Measurements from ENCODE around the gene PLPPR3. TPM values are rescaled to one million over a fixed set of nuclear protein-coding genes. Genes with fewer than 3 reads are reported as not detected.

PLPPR3 gene
- 5.9 TPM for total RNA-seq

GRCh38 chr19:821825-822503 is at the start of gene PLPPR3:
PLPPR3 (minus strand) TSS chr19:821955; CDS start chr19:821559, 396 bp downstream.
- DNase-seq (ENCODE audit: low read depth in 2 of 3, low spot score in 2 of 3) = no peak

DNA sequence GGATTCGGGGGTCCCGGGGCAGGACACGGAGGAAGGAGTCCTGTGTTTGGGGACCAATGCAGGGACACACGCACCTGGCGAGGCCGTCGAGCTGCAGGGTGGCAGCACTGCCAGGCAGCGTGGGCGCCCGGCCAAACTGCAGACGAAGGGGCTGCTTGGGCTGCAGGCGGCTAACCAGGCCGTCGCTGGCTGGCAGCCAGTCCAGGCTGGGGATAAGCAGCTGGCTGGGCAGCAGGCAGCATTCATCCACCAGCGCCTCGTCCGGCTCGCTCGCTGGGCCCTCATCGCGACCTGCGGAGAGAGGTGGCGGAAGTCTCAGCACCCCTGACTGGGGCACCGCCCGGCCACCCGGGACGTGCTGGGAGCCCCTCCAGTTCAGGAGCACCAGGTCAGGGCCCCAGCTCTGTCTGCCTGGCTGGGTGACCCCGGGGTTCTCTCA is 49.2 kb upstream of the PLPPR3 start:
- no peak for DNase-seq (ENCODE audit: low read depth in 2 of 3, low spot score in 2 of 3)

- no peak for DNase-seq (ENCODE audit: low read depth in 2 of 3, low spot score in 2 of 3)
Observed at GRCh38 chr19:870314-870713, 48.6 kb upstream of the PLPPR3 start.

DNA sequence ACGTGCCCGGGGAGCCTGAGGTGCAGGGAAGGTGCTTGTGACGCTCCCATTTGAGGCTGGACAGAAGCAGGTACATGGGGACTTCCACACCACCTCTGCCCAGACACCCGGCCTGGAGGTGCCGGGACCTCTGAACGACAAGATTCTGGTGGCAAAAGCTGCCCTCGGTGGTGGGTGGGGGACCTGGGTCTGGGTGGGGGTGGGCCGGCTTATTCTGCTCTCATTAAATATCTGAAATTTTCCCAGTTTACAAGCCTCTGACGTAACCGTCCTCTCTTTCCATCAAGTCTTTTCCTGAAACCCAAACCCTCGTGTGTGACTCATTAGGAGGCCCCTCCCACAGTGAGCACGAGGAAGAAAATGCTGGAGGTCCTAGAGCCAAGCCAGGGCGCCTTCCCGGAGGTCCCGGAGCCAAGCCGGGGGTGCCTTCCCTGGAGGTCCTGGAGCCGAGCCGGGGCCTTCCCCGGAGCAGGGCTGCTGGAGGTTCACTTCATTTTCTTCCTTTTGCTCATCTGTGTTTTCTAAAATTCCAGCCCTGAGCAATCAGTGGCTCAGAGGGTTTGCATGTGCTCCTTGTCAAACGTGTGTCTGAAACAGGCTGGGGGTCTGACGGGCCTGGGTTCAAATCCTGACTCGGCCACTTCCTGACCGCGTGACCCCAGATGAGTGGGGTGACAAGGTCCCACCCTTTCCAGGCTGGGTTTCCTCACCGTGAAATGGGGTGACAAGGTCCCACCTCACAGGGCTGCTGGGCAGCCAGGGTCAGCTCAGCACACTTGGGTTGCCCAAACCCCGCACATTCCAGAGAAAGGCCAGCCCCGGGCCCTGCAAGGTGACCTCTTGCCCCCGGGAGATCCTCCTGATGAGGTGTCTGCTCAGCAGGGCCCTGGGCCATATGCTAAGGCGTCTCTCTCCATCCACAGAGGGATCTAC is 47.8 kb upstream of the PLPPR3 start:
- DNase-seq (ENCODE audit: low read depth in 2 of 3, low spot score in 2 of 3) = no peak

DNA sequence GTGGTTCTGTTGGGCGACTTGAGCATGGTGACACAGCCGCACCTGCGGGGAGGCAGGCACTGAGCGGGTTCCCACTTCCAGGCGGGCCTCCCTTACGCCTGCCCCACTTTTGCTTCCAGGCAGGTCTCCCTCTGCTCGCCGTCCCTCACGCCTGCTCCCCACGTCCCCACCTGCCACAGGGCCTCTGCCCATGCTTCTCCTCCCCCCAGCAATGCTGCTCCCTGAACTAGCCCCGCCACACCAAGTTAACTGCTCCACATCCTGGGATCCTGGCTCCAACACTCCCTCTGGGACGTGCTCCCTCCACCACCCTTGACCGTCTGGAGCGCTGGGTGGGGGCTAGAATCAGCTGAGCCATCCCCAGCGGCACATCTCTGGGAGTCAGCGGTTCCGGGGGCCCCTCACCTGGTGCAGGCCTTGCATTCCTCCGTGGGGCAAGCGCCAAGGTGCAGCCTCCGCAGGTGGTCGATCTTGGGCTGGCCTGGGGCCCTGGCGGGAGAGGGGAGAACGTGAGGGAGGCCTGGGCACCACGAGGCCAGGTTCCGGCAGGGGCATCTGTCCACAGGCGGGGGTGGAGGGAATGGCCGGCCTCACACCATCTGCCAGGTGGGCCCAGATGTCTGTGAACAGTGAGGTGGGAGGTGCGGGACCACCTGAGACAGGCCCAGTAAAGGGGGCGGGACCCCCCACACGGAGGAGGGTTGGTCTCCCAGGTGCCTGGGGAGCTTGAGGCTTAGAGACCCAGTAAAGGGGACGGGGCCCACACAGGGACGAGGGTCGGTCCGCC is 46.9 kb upstream of the PLPPR3 start:
- DNase-seq (ENCODE audit: low read depth in 2 of 3, low spot score in 2 of 3) = no peak

- no peak for DNase-seq (ENCODE audit: low read depth in 2 of 3, low spot score in 2 of 3)
Observed at GRCh38 chr19:867855-868457, 46.2 kb upstream of the PLPPR3 start.

GRCh38 chr19:867301-867793 is 45.6 kb upstream of the PLPPR3 start:
- no peak for DNase-seq (ENCODE audit: low read depth in 2 of 3, low spot score in 2 of 3)

- no peak for DNase-seq (ENCODE audit: low read depth in 2 of 3, low spot score in 2 of 3)
Observed at GRCh38 chr19:866769-867300, 45.1 kb upstream of the PLPPR3 start.

DNA sequence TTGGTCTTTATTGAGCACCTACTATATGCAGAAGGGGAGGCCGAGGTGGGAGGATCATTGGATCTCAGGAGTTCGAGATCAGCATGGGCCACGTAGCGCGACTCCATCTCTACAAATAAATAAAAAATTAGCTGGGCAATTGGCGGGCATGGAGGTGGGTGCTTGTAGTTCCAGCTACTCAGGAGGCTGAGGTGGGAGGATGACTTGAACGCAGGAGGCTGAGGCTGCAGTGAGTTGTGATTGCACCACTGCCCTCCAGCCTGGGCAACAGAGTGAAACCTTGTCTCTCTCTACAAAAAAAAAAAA is 41.5 kb upstream of the PLPPR3 start:
- no peak for DNase-seq (ENCODE audit: low read depth in 2 of 3, low spot score in 2 of 3)

- DNase-seq (ENCODE audit: low read depth in 2 of 3, low spot score in 2 of 3) = peak; percentile 53 to 90 (median 86)
Observed at GRCh38 chr19:862581-863314, 41.0 kb upstream of the PLPPR3 start.

GRCh38 chr19:861756-862580 is 40.2 kb upstream of the PLPPR3 start:
- peak; percentile 44 to 89 (median 88) for DNase-seq (ENCODE audit: low read depth in 2 of 3, low spot score in 2 of 3)

DNA sequence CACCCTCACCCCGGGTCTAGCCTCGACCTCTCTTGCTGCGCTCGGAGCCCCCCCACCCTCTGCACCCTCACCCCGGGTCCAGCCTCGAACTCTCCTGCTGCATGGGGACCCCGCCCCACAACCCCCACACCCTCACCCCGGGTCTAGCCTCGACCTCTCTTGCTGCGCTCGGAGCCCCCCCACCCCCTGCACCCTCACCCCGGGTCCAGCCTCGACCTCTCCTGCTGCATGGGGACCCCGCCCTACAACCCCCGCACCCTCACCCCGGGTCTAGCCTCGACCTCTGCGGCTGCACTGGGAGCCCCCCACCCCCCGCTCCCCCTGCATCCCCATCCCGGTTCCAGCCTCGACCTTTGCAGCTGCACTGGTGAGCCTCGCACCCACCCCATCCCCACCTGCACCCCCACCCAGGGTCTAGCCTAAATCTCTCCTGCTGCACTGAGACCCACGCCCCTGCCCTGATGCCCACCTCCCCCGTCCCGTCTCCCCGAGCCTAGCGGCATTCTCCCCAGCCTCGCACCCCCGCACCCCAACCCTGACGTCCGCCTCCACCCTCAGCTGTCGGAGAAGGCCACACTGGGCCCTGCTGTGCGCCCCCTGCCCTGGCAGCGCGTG is 39.5 kb upstream of the PLPPR3 start:
- DNase-seq (ENCODE audit: low read depth in 2 of 3, low spot score in 2 of 3) = no peak

- peak in 2 of 3 donors; percentile 51 to 52 for DNase-seq (ENCODE audit: low read depth in 2 of 3, low spot score in 2 of 3)
Observed at GRCh38 chr19:858868-859843, 37.4 kb upstream of the PLPPR3 start, which contains the start of gene CFD. CFD (plus strand) TSS chr19:859664; CDS start chr19:859690, 26 bp downstream.

DNA sequence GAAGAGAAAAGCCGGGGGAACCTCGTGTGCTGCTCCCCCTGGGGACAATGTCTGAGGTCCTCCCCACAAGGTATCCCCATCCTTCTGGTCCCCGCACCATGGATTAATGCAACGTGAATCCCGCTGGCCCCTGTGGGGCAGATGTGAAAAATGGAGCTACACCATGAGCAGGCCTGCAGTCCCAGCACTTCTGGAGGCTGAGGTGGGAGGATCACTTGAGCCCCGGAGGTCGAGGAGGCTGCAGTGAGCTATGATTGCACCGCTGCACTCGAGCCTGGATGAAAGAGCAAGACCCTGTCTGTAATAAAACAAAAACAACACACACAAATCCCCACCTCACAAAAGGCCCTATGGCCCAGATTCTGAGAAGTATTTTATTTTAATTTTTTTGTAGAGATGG is 36.5 kb upstream of the PLPPR3 start:
- no peak for DNase-seq (ENCODE audit: low read depth in 2 of 3, low spot score in 2 of 3)

DNA sequence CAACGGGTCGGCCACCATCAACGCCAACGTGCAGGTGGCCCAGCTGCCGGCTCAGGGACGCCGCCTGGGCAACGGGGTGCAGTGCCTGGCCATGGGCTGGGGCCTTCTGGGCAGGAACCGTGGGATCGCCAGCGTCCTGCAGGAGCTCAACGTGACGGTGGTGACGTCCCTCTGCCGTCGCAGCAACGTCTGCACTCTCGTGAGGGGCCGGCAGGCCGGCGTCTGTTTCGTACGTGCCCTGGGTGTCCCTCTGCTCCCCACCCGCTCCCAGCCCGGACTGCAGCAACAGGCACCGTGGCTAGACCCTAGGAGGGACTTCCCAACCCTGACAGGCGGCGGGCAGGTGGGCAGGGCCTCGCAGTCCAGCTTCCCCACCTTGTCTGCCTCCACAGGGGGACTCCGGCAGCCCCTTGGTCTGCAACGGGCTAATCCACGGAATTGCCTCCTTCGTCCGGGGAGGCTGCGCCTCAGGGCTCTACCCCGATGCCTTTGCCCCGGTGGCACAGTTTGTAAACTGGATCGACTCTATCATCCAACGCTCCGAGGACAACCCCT is 33.9 kb upstream of the PLPPR3 start:
- no peak for DNase-seq (ENCODE audit: low read depth in 2 of 3, low spot score in 2 of 3)

DNA sequence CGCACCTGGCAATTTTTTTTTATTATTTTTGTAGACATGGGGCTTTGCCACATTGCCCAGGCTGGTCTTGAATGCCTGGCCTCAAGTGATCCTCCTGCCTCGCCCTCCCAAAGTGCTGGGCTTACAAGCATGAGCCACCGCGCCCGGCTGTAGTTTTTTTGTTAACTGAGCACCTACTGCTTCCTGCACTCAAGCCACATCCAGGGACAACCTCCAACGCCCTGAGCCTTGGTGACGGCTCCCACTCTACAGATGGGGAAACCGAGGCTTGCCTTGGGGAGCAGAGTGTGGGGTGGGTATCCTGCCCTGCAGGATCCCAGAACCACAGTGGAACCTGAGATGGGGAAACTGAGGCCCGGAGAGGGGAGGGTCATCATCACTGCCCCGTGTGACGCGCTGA is 33.4 kb upstream of the PLPPR3 start:
- DNase-seq (ENCODE audit: low read depth in 2 of 3, low spot score in 2 of 3) = no peak

DNA sequence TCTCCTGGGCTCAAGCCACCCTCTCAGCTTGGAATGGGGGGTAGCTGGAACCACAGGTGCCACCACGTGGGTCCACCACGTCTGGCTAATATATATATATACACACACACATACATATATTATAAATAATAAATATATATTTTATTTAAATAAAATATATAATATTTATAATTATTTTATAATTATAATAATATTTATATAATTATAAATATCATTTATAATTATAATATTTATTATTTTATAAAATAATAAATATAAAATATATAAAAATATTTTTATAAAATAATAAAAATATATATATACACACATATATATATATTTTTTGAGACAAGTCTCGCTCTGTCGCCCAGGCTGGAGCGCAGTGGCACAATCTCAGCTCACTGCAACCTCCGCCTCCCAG is 32.8 kb upstream of the PLPPR3 start:
- no peak for DNase-seq (ENCODE audit: low read depth in 2 of 3, low spot score in 2 of 3)
